HEK293T (cell line): ENCODE measurements around the gene CLIC5.

ENCODE experiments used
- ARNT ChIP-seq: fragments of 450-650 bp; IDR thresholded peaks from 2 replicates; pipeline ENCODE4 v1.6.1; 2017; ENCODE audit warnings: mild to moderate bottlenecking
- BHLHE40 ChIP-seq: fragments of 450-650 bp; IDR thresholded peaks from 2 replicates; pipeline ENCODE4 v1.6.1; 2016; ENCODE audit warnings: mild to moderate bottlenecking, moderate library complexity, borderline replicate concordance
- CTBP1 ChIP-seq: fragments of 450-650 bp; IDR thresholded peaks from 2 replicates; pipeline ENCODE4 v1.6.1; 2016; ENCODE audit warnings: borderline replicate concordance
- FOXA1 ChIP-seq: fragments of 450-650 bp; IDR thresholded peaks from 2 replicates; pipeline ENCODE4 v1.6.1; 2016; ENCODE audit warnings: mild to moderate bottlenecking
- FOXK2 ChIP-seq: fragments of 450-650 bp; IDR thresholded peaks from 2 replicates; pipeline ENCODE4 v1.6.1; 2016; ENCODE audit warnings: mild to moderate bottlenecking
- FOXM1 ChIP-seq: fragments of 450-650 bp; IDR thresholded peaks from 2 replicates; pipeline ENCODE4 v1.6.1; 2017; ENCODE audit warnings: mild to moderate bottlenecking, borderline replicate concordance
- L3MBTL2 ChIP-seq: fragments of 450-650 bp; conservative IDR thresholded peaks from 2 replicates; pipeline ENCODE4 v1.6.1; 2016; ENCODE audit warnings: mild to moderate bottlenecking
- LEF1 ChIP-seq: fragments of 450-650 bp; IDR thresholded peaks from 2 replicates; pipeline ENCODE4 v1.6.1; 2017; ENCODE audit warnings: mild to moderate bottlenecking, borderline replicate concordance
- SP1 ChIP-seq: fragments of 450-650 bp; IDR thresholded peaks from 2 replicates; pipeline ENCODE4 v1.6.1; 2017
- SUZ12 ChIP-seq: fragments of 450-650 bp; IDR thresholded peaks from 2 replicates; pipeline ENCODE4 v1.6.1; 2016; ENCODE audit warnings: mild to moderate bottlenecking

DNA sequence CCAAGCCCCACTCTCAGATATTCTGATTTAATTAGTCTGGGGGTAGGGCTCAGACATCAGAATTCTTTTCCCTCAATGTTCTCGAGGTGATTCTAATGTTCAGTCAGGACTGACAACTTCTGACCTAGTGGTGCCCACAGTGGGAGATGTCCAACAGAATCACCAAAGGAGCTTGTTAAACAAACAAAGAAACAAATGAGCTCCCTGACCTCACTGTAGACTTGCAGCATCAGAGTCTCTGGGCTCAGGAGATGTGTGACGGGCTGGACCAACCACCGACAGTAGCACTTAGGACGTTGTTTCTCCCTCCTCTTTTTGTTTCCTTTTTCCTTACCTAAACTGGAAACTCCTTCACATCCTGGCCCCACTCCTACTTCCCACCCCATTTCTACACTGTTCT is 49.3 kb downstream of the CLIC5 start:
- TF ChIP-seq LEF1 (no peak), SP1 (no peak), FOXA1 (no peak), FOXM1 (no peak), CTBP1 (no peak), FOXK2 (no peak), SUZ12 (no peak), L3MBTL2 (no peak), ARNT (no peak), BHLHE40 (no peak)
